SK-N-MC (cell line): ENCODE data around the gene MROH7.

Experiments used
- DNase-seq: peaks from one replicate; pipeline ENCODE4 v3.0.0-alpha.2; 2011; ENCODE audit warnings: low read depth, low spot score
- H3K27ac ChIP-seq: fragments of 200-600 bp; sonication (generic); 2 replicates; pipeline ENCODE4 v1.5.1; 2016; ENCODE audit warnings: mixed run types
- H3K36me3 ChIP-seq: fragments of 200-600 bp; sonication (generic); 2 replicates; pipeline ENCODE4 v1.6.1; 2017; ENCODE audit warnings: antibody characterized with exemption, low read length, mixed read lengths; ENCODE audit not compliant: insufficient read depth
- H3K4me3 ChIP-seq: fragments of 200-600 bp; sonication (generic); 2 replicates; pipeline ENCODE4 v1.5.1; 2016
- H3K9ac ChIP-seq: fragments of 200-600 bp; sonication (generic); 2 replicates; pipeline ENCODE4 v1.8.0; 2017; ENCODE audit warnings: mixed run types, mixed read lengths; ENCODE audit not compliant: insufficient read length
- H3K9me3 ChIP-seq: fragments of 200-600 bp; sonication (generic); 2 replicates; pipeline ENCODE4 v1.6.1; 2017; ENCODE audit warnings: low read depth, mild to moderate bottlenecking, antibody characterized with exemption, low read length, moderate library complexity, mixed read lengths
- EZH2 ChIP-seq: fragments of 200-600 bp; sonication (generic); IDR thresholded peaks from one replicate; pipeline ENCODE4 v1.6.1; 2017; ENCODE audit warnings: antibody characterized with exemption
- FOXP2 ChIP-seq: optimal IDR thresholded peaks from 2 replicates; pipeline ENCODE3; 2011; ENCODE audit warnings: mild to moderate bottlenecking, moderate library complexity; ENCODE audit not compliant: insufficient read depth; ENCODE audit errors: extremely low read length, control extremely low read depth
- POLR2AphosphoS5 ChIP-seq: IDR thresholded peaks from 2 replicates; pipeline ENCODE4 v1.6.1; 2012; ENCODE audit warnings: mild to moderate bottlenecking, low read depth, low read length, borderline replicate concordance

The MROH7 gene

DNA sequence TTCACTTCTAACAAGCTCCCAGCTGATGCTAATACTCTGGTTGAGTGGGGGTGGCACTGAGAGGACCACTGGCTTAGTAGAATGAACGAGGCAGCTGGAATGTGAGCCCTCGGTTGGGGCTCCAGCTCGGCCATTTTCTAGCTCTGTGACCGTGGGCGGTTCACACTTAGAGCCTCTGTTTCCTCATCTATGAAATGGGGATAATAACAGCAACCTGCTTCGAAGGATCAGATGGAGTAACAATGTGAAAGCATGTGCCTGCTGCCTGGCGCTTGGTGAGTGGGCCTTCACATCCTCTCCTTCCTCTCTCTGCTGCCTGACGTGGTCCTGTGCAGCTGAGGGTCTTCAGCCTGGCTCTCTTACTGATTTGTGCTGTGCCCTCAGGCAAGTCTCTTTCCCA lies 53.2 kb downstream of the MROH7 start:
- no peak overlapping the region for H3K9ac ChIP-seq
- no peaks in the 10 kb centered on the region for H3K36me3 ChIP-seq
- TF ChIP-seq EZH2 (no peak), FOXP2 (no peak)
- no peak overlapping the region for H3K4me3 ChIP-seq
- no peaks in the 10 kb centered on the region for H3K9me3 ChIP-seq
- H3K27ac ChIP-seq = no peak overlapping the region
- DNase-seq = no peak

DNA sequence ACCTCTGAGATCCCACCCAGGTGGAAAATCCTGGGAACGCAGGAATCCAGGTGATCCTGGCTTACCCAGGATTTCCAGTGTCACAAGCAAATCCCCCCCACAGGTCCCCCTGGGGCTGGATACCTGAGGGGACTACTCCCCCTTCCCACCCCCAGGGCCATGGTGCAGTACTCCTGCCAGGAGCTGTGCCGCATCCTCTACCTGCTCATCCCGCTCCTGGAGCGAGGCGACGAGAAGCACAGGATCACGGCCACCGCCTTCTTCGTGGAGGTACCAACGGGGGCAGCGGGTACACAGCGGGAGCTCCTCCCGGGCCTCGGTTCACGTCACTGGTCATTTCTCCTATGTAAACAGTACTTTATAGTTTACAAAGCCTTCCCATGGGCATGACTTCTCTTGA lies 53.6 kb downstream of the MROH7 start:
- DNase-seq = no peak
- H3K4me3 ChIP-seq = no peak overlapping the region
- TF ChIP-seq FOXP2 (no peak), EZH2 (no peak), POLR2AphosphoS5 (no peak)
- H3K9me3 ChIP-seq = no peaks in the 10 kb centered on the region
- H3K27ac ChIP-seq = no peak overlapping the region
- H3K36me3 ChIP-seq = no peaks in the 10 kb centered on the region
- H3K9ac ChIP-seq = no peak overlapping the region

DNA sequence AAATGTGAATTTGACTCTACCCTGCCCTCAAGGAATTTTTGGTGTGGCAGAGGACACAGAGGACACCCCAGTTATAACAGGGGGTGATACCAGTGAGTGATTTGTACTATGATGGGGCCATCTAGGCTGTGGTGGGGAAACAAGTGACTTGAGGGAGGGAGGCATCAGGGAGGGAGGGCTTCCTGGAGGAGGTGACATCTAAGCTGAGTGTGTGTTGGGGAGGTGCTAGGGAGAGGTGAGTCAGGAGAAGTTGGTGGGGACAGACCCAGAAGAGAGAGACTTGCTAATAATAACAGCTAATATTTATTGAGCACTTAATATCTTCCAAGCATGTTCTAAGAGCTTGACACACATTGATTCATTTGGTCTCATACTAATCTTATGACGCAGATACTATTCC lies 54.2 kb downstream of the MROH7 start:
- H3K9me3 ChIP-seq = no peaks in the 10 kb centered on the region
- no peak for TF ChIP-seq EZH2
- no peak for TF ChIP-seq POLR2AphosphoS5
- TF ChIP-seq FOXP2 = no peak
- H3K4me3 ChIP-seq = no peak overlapping the region
- H3K9ac ChIP-seq = no peak overlapping the region
- no peak overlapping the region for H3K27ac ChIP-seq
- no peaks in the 10 kb centered on the region for H3K36me3 ChIP-seq
- DNase-seq = no peak

DNA sequence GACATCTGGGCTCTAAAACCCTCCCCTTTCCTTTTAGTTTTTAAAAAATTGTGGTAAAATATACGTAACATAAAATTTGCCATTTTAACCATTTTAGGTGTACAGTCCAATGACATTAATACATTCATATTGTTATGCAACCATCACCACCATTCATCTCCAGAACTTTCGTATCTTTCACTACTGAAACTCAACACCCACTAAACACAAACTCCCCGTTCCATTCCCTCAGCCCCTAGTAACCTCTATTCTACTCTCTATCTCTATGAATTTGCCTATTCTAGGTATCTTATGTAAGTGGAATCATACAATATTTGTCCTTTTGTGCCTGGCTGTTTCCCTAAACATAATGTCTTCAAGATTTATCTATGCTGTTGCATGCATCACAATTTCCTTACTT lies 54.7 kb downstream of the MROH7 start:
- H3K4me3 ChIP-seq = no peak overlapping the region
- H3K27ac ChIP-seq = no peak overlapping the region
- TF ChIP-seq POLR2AphosphoS5 = no peak
- TF ChIP-seq FOXP2 = no peak
- no peak for TF ChIP-seq EZH2
- no peak overlapping the region for H3K9ac ChIP-seq
- no peak for DNase-seq
- no peaks in the 10 kb centered on the region for H3K36me3 ChIP-seq
- H3K9me3 ChIP-seq = no peaks in the 10 kb centered on the region

DNA sequence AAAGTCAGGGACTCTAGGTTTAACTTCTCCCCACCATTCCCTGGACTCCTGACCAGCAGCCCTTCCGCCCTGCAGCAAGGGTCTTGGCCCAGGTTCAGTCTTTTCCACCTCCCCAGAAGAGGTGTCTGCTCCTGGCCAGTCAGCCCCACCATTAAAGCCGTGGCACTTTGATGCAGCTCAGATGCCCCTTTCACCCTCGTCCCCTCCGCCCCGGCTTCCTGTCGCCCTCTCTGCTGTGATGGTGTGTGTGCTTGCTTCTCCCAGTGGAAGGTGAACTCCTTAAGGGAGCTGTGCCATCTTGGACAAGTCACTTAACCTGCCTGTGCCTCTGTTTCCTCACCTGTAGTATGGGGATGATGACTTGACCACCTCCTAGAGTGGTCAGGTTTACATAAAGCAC lies 56.3 kb downstream of the MROH7 start:
- Histone ChIP-seq H3K9ac (no peak overlapping the region), H3K36me3 (no peaks in the 10 kb centered on the region), H3K4me3 (no peak overlapping the region), H3K27ac (no peak overlapping the region), H3K9me3 (no peaks in the 10 kb centered on the region)
- no peak for TF ChIP-seq FOXP2
- no peak for TF ChIP-seq POLR2AphosphoS5
- no peak for TF ChIP-seq EZH2
- no peak for DNase-seq

DNA sequence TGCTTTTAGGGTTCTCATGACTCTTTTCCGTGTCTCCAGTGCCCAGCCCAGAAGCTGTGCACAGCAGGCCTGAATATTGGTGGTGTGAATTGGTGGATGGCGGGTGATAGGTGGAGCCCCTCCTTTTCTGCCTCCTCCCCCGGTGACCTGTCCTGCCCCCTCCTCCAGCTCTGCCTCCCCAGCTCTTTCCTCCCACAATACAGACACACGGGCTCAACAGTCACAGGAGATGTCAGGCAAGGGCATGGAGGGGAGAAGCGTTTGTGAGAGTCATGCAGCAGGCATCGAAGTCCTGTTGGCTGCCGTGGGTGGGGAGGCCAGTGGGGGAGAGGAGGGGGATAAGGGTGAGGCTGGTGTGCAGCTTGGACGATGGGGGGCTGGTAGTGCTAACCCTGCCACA lies 56.8 kb downstream of the MROH7 start:
- no peak for DNase-seq
- H3K27ac ChIP-seq = no peak overlapping the region
- H3K9me3 ChIP-seq = no peaks in the 10 kb centered on the region
- TF ChIP-seq FOXP2 (no peak), POLR2AphosphoS5 (no peak), EZH2 (no peak)
- no peak overlapping the region for H3K4me3 ChIP-seq
- no peaks in the 10 kb centered on the region for H3K36me3 ChIP-seq
- no peak overlapping the region for H3K9ac ChIP-seq

DNA sequence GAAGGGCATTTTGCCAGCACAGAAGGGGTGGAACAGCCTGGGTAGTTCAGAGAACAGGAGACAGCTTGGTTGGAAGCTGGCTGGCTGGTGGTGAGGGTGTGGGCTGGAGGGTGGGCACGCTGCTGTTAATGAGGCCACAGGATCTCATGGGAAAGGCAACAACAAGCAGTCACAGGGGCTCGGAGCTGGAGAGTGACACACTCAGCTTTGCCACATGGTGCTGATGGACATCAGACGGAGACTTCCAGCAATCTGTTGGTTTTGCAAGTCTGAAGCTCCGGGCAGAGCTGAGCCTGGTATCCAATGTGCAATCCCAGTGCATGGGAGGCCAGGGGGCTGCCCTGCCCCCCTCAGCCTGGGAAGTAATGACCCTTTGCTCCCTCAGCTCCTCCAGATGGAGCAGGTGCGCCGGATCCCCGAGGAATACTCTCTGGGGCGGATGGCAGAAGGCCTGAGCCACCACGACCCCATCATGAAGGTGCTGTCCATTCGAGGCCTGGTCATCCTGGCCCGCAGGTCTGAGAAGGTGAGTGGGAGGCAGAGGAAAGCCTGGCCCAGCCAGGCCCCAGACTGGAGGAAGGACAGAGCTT lies 58.4 kb downstream of the MROH7 start:
- TF ChIP-seq POLR2AphosphoS5 (no peak), FOXP2 (no peak)

DNA sequence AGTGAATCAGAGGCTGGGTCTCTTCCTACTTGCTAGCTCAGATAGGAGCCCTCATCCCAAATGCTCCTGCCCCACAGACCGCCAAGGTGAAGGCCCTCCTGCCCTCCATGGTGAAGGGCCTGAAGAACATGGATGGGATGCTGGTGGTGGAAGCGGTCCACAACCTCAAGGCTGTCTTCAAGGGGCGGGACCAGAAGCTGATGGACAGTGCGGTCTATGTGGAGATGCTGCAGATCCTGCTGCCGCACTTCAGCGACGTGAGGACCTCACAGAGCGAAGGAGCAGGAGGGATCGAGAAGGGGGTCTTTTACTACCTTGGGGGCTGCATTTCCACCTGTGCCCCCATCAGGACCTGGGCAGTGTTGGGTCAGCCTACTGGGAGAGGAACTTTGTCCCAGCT lies 59.5 kb downstream of the MROH7 start:
- no peaks in the 10 kb centered on the region for H3K36me3 ChIP-seq
- no peak for DNase-seq
- no peak overlapping the region for H3K27ac ChIP-seq
- no peaks in the 10 kb centered on the region for H3K9me3 ChIP-seq
- no peak overlapping the region for H3K9ac ChIP-seq
- TF ChIP-seq EZH2 (no peak), FOXP2 (no peak), POLR2AphosphoS5 (no peak)
- H3K4me3 ChIP-seq = no peak overlapping the region

More for the DNA sequence above, 58.4 kb downstream of the MROH7 start:
- H3K36me3 ChIP-seq = no peaks in the 10 kb centered on the region
- no peak overlapping the region for H3K4me3 ChIP-seq
- no peak overlapping the region for H3K27ac ChIP-seq
- no peak overlapping the region for H3K9ac ChIP-seq
- no peak for DNase-seq
- no peaks in the 10 kb centered on the region for H3K9me3 ChIP-seq

DNA sequence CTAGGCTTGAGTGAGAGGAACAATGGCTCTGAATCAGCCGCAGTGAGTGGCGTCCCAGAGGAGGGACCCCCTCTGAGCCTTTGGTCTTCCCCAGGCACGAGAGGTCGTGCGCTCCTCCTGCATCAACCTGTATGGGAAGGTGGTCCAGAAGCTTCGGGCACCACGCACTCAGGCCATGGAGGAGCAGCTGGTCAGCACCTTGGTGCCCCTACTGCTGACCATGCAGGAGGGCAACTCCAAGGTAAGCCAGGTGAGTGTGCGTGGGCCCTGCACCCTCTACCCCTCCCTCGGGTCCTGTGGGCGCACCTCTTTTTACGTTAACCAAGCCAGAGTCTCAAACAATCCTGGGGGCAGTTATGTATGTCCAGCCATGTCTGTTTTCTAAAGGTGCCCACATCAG lies 60.4 kb downstream of the MROH7 start:
- Histone ChIP-seq H3K27ac (no peak overlapping the region), H3K4me3 (no peak overlapping the region), H3K36me3 (no peaks in the 10 kb centered on the region), H3K9me3 (no peaks in the 10 kb centered on the region), H3K9ac (no peak overlapping the region)
- no peak for TF ChIP-seq EZH2
- TF ChIP-seq FOXP2 = no peak
- TF ChIP-seq POLR2AphosphoS5 = no peak
- DNase-seq = no peak
